HG02981 (cell line): ENCODE measurements around the gene KIF18B.

Experiments used
- ATAC-seq: cut with Tn5 transposase; IDR thresholded peaks from one replicate; pipeline ENCODE4 v1.9.1; 2021; ENCODE audit warnings: mild to moderate bottlenecking, moderate library complexity; ENCODE audit not compliant: unreplicated experiment

The KIF18B gene

GRCh38 chr17:44921122-44921882, 26.3 kb downstream of the KIF18B start:
- no peak for ATAC-seq

- no peak for ATAC-seq
Observed at GRCh38 chr17:44920565-44920940, 27.0 kb downstream of the KIF18B start.

GRCh38 chr17:44919885-44920564, 27.5 kb downstream of the KIF18B start:
- peak; percentile 60 for ATAC-seq

GRCh38 chr17:44919411-44919810, 28.2 kb downstream of the KIF18B start:
- no peak for ATAC-seq

GRCh38 chr17:44918006-44918405, 29.6 kb downstream of the KIF18B start:
- ATAC-seq: no peak

GRCh38 chr17:44917456-44917855, 30.1 kb downstream of the KIF18B start:
- ATAC-seq: no peak

- ATAC-seq: no peak
Observed at GRCh38 chr17:44916781-44917241, 30.8 kb downstream of the KIF18B start.

GRCh38 chr17:44915862-44916780, 31.5 kb downstream of the KIF18B start:
- no peak for ATAC-seq

GRCh38 chr17:44915321-44915726, 32.2 kb downstream of the KIF18B start, which contains the start of gene GFAP:
Gene GFAP (minus strand): TSS chr17:44915500. CDS start chr17:44915486, 14 bp downstream.
- ATAC-seq: no peak

GRCh38 chr17:44914698-44915271, 32.8 kb downstream of the KIF18B start:
- ATAC-seq: no peak

GRCh38 chr17:44914148-44914547, 33.4 kb downstream of the KIF18B start:
- ATAC-seq: no peak

GRCh38 chr17:44913676-44914075, 33.9 kb downstream of the KIF18B start:
- ATAC-seq: no peak

- no peak for ATAC-seq
Observed at GRCh38 chr17:44912763-44913544, 34.6 kb downstream of the KIF18B start.

GRCh38 chr17:44911133-44912001, 36.2 kb downstream of the KIF18B start:
- ATAC-seq: no peak

GRCh38 chr17:44910231-44911106, 37.1 kb downstream of the KIF18B start:
- no peak for ATAC-seq

- ATAC-seq: no peak
Observed at GRCh38 chr17:44909681-44910144, 37.9 kb downstream of the KIF18B start.

- no peak for ATAC-seq
Observed at GRCh38 chr17:44908761-44909326, 38.7 kb downstream of the KIF18B start.
